GM19035 (cell line): Measurements from ENCODE around the gene SUPT3H.

Experiments
- ATAC-seq: cut with Tn5 transposase; IDR thresholded peaks from one replicate; pipeline ENCODE4 v1.9.1; 2021; ENCODE audit not compliant: unreplicated experiment

SUPT3H gene

GRCh38 chr6:45129051-45129450, 248.7 kb downstream of the SUPT3H start:
- no peak for ATAC-seq

GRCh38 chr6:45127185-45127584, 250.5 kb downstream of the SUPT3H start:
- no peak for ATAC-seq

DNA sequence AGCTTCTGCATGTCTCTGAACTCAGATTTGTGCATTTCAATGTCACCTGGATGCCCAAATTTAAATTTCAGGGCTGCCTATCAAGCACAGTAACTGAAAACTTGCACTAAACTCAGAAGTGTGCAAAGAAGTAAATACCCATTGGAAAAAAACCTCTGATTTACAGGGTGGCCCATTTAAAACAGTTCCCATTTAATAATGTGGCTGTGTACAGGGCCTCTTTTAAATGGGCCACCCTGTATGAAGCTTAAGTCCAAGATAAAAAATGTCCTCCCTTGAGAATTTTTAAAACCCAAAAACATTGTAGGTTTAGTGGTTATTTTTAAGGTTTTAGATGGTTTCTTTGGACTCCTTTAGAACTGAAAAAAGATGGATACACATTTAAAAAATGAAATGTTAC, 251.7 kb downstream of the SUPT3H start:
- no peak for ATAC-seq

DNA sequence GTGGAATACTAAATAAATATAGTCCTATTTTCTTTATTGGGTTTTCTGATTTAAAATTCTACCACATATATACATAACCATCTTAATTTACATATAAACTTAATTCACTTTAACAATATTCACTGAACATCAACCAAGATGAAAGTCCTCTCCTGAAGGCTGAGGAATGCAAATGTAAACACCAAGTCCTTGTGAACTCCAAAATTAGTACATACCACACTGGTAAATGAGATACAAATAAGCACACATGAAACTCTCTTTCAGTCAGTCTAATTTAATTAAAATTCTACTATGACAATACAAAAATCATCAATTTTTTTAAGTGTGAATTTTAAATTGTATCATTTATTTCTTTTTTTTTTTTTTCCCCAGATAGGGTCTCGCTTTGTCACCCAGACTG, 254.7 kb downstream of the SUPT3H start:
- no peak for ATAC-seq

DNA sequence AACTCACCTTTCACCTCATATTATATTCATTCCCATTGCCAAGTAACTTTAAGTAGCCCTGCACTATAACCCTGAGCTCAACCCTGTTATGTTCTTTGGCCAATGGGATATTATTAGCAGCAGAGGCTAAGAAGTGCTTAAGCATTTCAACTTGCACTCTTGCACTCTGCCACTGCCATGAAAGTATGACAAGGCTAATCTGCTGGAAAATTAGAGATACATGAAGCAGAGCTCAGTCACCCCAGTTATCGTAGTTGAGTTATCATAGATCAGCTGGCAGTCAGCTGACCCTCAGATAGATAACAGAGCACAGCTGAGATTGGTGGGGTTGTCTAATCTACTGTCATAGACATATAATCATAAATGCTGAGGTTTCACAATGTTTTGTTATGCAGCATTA, 259.0 kb downstream of the SUPT3H start:
- ATAC-seq, result no peak

- ATAC-seq, result no peak
Measured at GRCh38 chr6:45116714-45117410, 260.9 kb downstream of the SUPT3H start.

DNA sequence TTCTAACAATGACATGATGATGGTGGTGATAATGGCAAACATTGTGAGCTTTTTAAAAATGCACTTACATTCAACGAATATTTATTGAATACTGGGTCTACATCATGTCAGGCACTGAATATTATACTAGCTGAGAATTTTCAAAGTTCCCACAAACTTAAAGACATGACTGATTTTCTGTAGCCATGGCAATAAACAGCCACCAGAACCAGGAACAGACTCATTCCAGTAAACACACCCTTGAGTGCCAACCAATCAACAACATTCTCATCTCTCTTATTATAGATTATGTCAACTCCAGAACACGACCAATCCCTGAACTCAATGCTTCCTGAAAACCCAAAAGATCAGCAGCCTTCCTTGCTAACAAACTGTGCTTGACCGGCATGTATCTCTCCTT, 262.0 kb downstream of the SUPT3H start:
- ATAC-seq, result no peak

DNA sequence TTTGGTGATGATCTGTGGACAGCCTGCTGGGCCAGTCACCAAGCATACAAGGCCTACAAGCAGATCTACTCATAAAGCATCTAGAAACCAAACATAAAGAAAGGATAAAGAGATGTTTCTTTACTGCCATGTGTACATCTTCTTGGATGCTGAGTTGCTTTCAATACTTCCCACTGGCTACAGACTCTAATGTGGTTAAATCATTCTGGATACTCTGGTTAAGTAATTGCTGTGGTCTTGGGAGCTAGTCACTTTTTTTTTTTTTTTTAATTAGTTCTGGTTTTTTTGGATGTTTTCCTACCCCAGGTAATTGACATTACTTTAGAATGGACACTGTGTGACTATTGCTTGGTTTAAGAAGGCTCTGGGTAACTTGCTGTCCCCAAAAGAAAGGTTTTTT, 265.0 kb downstream of the SUPT3H start:
- ATAC-seq, result no peak

GRCh38 chr6:45109551-45109950, 268.2 kb downstream of the SUPT3H start:
- ATAC-seq, result no peak

DNA sequence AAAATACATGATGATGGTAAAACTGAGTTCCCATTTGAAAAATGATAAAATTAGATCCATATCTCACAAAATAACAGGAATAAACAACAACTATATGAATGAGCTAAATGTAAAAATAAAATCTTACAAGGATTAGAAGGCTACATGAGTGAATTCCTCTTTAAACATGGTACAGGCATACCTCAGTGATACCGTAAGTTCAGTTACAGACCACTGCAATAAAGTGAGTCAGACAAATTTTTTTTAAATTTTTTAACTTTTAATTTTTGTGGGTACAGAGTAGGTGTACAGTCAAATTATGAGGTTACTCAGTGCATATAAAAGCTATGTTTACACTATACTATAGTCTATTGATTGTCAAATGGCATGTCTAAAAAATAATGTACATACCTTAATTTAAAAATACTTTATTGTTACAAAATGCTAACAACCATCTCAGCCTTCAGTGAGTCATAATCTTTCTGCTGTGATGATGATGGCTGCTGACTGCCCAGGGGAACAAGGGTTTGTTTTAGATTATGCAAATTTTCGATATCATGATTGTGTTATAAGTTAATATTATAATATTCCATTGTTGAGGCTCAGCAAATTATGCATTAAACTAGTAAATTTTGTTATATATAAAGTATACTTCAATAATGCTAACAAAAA, 272.4 kb downstream of the SUPT3H start:
- ATAC-seq, result no peak

- no peak for ATAC-seq
Measured at GRCh38 chr6:45104429-45104828, 273.3 kb downstream of the SUPT3H start.

DNA sequence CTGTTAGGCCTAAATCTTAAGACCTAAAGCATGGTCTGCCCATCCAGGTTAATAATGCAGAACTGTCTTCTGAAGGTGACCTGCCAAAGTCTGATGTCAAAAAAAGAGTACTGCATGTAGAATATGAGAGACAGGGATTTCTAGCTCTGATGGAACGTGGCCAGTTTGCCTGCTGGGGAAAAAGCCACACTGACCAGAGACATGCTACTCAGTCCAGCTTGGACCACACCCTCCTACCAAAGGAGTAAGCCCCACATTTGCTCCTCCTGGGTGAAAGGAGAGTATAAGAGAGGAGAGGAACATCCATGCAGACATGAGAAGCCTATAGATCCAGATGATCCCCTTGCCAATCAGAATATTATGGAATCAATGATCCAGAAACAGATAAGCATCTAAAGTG, 279.5 kb downstream of the SUPT3H start:
- no peak for ATAC-seq

- ATAC-seq, result no peak
Measured at GRCh38 chr6:45094831-45095230, 282.9 kb downstream of the SUPT3H start.

- no peak for ATAC-seq
Measured at GRCh38 chr6:45092135-45092534, 285.6 kb downstream of the SUPT3H start.

GRCh38 chr6:45086360-45087084, 291.2 kb downstream of the SUPT3H start:
- no peak for ATAC-seq

DNA sequence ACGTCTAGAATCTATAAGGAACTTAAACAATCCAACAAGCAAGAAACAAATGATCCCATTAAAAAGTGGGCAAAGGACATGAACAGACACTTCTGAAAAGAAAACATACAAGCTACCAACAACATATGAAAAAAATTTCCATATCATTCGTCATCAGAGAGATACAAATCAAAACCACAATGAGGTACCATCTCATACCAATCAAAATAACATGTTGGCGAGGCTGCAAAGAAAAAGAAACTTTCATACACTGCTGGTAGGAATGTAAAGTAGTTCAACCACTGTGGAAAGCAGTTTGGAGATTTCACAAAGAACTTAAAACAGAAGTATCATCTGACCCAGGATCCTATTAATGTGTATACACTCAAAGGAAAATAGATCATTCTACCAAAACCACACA, 293.5 kb downstream of the SUPT3H start:
- no peak for ATAC-seq

DNA sequence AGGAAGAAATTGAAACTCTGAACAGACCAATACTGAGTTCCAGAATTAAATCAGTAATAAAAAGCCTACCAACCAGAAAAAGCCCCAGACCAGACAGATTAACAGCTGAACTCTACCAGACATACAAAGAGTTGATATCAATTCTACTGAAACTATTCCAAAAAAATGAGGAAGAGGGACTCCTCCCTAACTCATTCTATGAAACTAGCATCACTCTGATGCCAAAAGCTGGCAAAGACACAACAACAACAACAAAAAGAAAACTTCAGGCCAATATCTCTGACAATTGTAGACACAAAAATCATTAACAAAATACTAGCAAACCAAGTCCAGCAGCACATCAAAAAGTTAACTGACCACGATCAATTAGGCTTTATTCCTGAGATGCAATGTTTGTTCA, 295.6 kb downstream of the SUPT3H start:
- no peak for ATAC-seq

DNA sequence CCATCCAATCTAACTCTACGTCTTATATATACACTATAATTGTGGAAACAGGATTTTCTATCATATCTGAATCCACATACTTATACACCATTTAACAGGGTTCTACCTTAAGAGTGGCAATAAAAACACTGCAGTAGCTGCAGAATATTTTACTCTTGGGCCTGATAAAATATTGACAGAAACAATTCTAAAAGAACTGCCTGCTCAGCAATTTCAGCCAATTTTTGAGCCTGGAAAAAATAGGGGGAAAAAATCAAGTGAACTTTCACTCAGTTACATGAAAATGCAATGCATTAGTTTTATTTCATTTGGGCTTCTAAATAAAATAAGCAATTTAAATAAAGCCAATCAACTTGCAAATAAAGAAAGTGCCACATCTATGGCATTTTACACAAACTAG, 296.1 kb downstream of the SUPT3H start:
- ATAC-seq, result no peak

DNA sequence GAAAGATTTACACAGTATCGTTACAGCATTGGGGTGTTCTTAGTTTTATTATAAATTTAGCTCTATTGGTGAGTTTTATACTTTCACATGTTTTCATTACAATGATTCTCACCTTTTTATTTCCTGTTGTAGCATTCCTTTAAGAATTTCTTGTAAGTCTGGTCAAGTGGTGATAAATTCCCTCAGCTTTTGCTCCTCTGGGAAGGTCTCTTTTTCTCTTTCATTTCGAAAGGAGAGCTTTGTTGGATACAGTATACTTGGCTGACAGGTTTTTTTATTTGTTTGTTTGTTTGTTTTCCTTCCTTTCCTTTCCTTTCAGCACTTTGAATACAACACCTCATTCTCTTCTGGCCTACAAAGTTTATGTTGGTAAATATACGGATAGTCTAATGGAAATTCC, 299.3 kb downstream of the SUPT3H start:
- ATAC-seq, result no peak

GRCh38 chr6:45076217-45076930, 301.4 kb downstream of the SUPT3H start:
- no peak for ATAC-seq

- ATAC-seq, result no peak
Measured at GRCh38 chr6:45075246-45075645, 302.5 kb downstream of the SUPT3H start.

DNA sequence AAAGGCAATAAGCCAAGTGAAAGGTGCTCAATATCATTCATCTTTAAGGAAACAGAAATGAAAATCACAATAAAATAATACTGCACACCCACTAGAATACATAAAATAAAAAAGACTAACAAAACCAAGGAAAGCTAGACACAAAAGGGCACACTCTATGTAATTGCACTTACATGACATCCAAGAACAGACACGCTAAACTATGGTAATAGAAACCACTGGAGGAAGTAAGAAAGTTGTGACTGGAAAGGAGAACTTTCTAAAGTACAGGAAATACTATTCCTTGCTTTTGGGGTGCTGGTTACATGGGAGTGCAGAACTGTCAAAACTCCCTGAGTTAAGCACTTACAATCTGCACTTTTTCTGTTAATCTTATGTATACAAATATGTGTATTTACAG, 303.3 kb downstream of the SUPT3H start:
- ATAC-seq, result no peak
